Sigmoid colon (tissue), 4 donors: Measurements from ENCODE around the gene POLN.

ENCODE experiments used
- EP300 ChIP-seq, 4 donors: sonication (generic); formaldehyde crosslinking; IDR thresholded peaks; one replicate each; pipeline ENCODE4 v1.6.1; 2017; ENCODE audit warnings: antibody characterized with exemption in 4 of 4
- POLR2A ChIP-seq, 2 donors: fragments of 450-650 bp; IDR thresholded peaks; one replicate each; pipeline ENCODE4 v1.6.1; 2016; ENCODE audit warnings: antibody characterized with exemption in 2 of 2, mild to moderate bottlenecking in 2 of 2, moderate library complexity in 2 of 2
- POLR2AphosphoS5 ChIP-seq, 4 donors: sonication (generic); formaldehyde crosslinking; IDR thresholded peaks; one replicate each; pipeline ENCODE4 v1.6.1; 2017; ENCODE audit warnings: antibody characterized with exemption in 4 of 4
- TF ChIP-seq, protein P1 (sequence below), 4 experiments: fragments of 450-650 bp in 3 of 4; fragments of 200-600 bp in 1 of 4; IDR thresholded peaks; one replicate each; pipeline ENCODE4 v1.5.1; 2016 to 2019; ENCODE audit warnings: antibody characterized with exemption in 4 of 4, mild to moderate bottlenecking in 3 of 4, moderate library complexity in 2 of 4

DNA sequence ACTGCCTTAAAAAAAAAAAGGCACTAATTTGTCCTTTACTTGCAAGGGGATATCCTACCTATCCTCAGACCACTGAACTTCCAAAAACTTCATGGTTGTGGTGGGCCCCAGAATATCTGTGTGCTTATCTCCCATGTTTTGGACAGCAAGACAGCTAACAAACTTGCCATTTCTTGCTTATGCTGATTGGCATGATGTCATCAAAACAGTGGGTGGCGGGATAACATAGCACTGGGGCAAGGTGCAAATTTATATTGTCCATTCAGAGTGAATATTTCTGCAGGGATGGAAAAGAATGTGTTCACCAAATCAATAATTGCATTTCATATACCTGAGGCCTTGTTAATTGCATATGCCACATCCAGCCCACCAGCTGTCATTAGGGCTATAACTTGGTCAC lies 23.5 kb downstream of the POLN start:
- TF ChIP-seq POLR2AphosphoS5 (IDR thresholded peaks at IDR 0.05), result no peak
- TF ChIP-seq, protein P1, sequence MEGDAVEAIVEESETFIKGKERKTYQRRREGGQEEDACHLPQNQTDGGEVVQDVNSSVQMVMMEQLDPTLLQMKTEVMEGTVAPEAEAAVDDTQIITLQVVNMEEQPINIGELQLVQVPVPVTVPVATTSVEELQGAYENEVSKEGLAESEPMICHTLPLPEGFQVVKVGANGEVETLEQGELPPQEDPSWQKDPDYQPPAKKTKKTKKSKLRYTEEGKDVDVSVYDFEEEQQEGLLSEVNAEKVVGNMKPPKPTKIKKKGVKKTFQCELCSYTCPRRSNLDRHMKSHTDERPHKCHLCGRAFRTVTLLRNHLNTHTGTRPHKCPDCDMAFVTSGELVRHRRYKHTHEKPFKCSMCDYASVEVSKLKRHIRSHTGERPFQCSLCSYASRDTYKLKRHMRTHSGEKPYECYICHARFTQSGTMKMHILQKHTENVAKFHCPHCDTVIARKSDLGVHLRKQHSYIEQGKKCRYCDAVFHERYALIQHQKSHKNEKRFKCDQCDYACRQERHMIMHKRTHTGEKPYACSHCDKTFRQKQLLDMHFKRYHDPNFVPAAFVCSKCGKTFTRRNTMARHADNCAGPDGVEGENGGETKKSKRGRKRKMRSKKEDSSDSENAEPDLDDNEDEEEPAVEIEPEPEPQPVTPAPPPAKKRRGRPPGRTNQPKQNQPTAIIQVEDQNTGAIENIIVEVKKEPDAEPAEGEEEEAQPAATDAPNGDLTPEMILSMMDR (IDR thresholded peaks at IDR 0.05), result no peak
- no peak for TF ChIP-seq POLR2A (IDR thresholded peaks at IDR 0.05)
- no peak for TF ChIP-seq EP300 (IDR thresholded peaks at IDR 0.05)
